ENCODE measurements around the gene TAF1B.

GRCh38 chr2:9887513-9887912, 44.2 kb downstream of the TAF1B start:
- TF ChIP-seq EZH2 (IDR thresholded peaks at IDR 0.05; ENCODE audit: borderline replicate concordance, low read depth, low read length, poor library complexity, severe bottlenecking) (no peak), CTCF (conservative IDR thresholded peaks at IDR 0.05; ENCODE audit: low read depth, low read length) (no peak)
